Activated CD4-positive, CD25-positive, alpha-beta regulatory T cell (primary cell): ENCODE results near the gene OBSCN.

Experiments
- DNase-seq, 4 experiments: peaks; one replicate each; lab custom pipeline; 2025; lab: John Stamatoyannopoulos, UW

OBSCN gene

GRCh38 chr1:228308085-228308601 is 100.3 kb downstream of the OBSCN start:
- no peak for DNase-seq

- DNase-seq, result no peak
Measured at GRCh38 chr1:228308628-228309325, 100.9 kb downstream of the OBSCN start.

- no peak for DNase-seq
Measured at GRCh38 chr1:228309326-228310067, 101.7 kb downstream of the OBSCN start.

GRCh38 chr1:228310162-228310792 is 102.4 kb downstream of the OBSCN start:
- DNase-seq, result no peak

- no peak for DNase-seq
Measured at GRCh38 chr1:228311091-228311490, 103.2 kb downstream of the OBSCN start.

- no peak for DNase-seq
Measured at GRCh38 chr1:228312136-228312764, 104.4 kb downstream of the OBSCN start.

- DNase-seq, result no peak
Measured at GRCh38 chr1:228313536-228314277, 105.9 kb downstream of the OBSCN start.

GRCh38 chr1:228314315-228314657 is 106.4 kb downstream of the OBSCN start:
- no peak for DNase-seq

GRCh38 chr1:228314658-228315483 is 107.0 kb downstream of the OBSCN start:
- no peak for DNase-seq

- DNase-seq, result no peak
Measured at GRCh38 chr1:228315484-228315944, 107.7 kb downstream of the OBSCN start.

- DNase-seq, result no peak
Measured at GRCh38 chr1:228315945-228316588, 108.2 kb downstream of the OBSCN start.

GRCh38 chr1:228316589-228317387 is 108.9 kb downstream of the OBSCN start:
- no peak for DNase-seq

- no peak for DNase-seq
Measured at GRCh38 chr1:228317411-228317828, 109.6 kb downstream of the OBSCN start.

- DNase-seq, result no peak
Measured at GRCh38 chr1:228317891-228318810, 110.3 kb downstream of the OBSCN start.

- no peak for DNase-seq
Measured at GRCh38 chr1:228318823-228319241, 111.0 kb downstream of the OBSCN start.

GRCh38 chr1:228319352-228320088 is 111.7 kb downstream of the OBSCN start:
- no peak for DNase-seq

GRCh38 chr1:228320394-228320793 is 112.5 kb downstream of the OBSCN start:
- no peak for DNase-seq
